Upper lobe of right lung (tissue), 1 donor: ENCODE data around the gene NBPF1. TPM values are rescaled to one million over a fixed set of nuclear protein-coding genes. Genes with fewer than 3 reads are reported as not detected.

ENCODE experiments used
- ATAC-seq: fragments of 200-7000 bp; cut with Tn5 transposase; one replicate; pipeline ENCODE4 v1.9.1; 2020; ENCODE audit warnings: mild to moderate bottlenecking, moderate library complexity
- DNase-seq: peaks from one replicate; pipeline ENCODE4 v3.0.0-alpha.2; 2020
- H3K27ac ChIP-seq: fragments of 200-600 bp; one replicate; pipeline ENCODE4 v1.8.0; 2022
- H3K27me3 ChIP-seq: fragments of 200-600 bp; one replicate; pipeline ENCODE4 v1.8.0; 2022; ENCODE audit warnings: mild to moderate bottlenecking
- H3K36me3 ChIP-seq: fragments of 200-600 bp; one replicate; pipeline ENCODE4 v1.8.0; 2022
- H3K4me1 ChIP-seq: fragments of 200-600 bp; one replicate; pipeline ENCODE4 v1.8.0; 2022
- H3K4me3 ChIP-seq: fragments of 200-600 bp; one replicate; pipeline ENCODE4 v1.8.0; 2022; ENCODE audit warnings: mild to moderate bottlenecking
- H3K9me3 ChIP-seq: fragments of 200-600 bp; one replicate; pipeline ENCODE4 v1.8.0; 2022
- intact Hi-C: fragments of 100-400 bp; cut with DNase I; formaldehyde crosslinking; loops from one replicate; pipeline ENCODE4 v1.11.0; 2022
- total RNA-seq: library from RNA; stranded (reverse); fragmentation: NEBNext Ultra II Directional; extraction: Animal tissue kit (Norgen Biotek cat#: 25700); gene quantifications from one replicate; pipeline ENCODE4 v1.2.1, GENCODE V29; 2021
- TF ChIP-seq, protein P1 (sequence below): fragments of 200-600 bp; IDR thresholded peaks from one replicate; pipeline ENCODE4 v1.8.0; 2022; ENCODE audit warnings: antibody characterized with exemption
- donor health status: DM: no; HTN: yes; CAD: no; lungs with severe emphysema.

NBPF1 gene
- total RNA-seq, 1 donor from 2014 or later: 31.2 TPM

DNA sequence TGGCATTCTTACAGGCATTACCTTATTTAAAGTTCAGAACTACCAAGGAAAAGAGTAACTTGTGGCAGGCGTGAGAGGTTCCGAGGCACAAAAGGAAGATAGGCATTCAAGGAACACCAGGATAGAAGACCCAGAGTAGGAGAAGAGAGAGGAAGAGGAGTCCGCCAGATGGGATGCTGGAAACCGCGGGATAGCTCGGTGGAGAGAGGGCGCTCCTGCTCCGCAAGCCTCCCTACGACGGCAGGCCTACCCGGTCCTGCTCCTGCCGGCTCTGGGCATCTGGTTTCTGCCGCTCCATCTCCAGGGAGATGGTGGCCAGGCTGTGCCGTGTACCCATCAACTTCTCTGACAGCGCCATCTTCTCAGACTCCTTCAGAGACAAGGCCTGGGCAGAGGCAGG lies 5.4 kb upstream of the NBPF1 start:
- H3K4me1 ChIP-seq: peaks cover 3% of the 10 kb centered on the region
- no peak overlapping the region for H3K4me3 ChIP-seq
- no peaks in the 10 kb centered on the region for H3K9me3 ChIP-seq
- H3K27me3 ChIP-seq: no peaks in the 10 kb centered on the region
- no peak overlapping the region for H3K27ac ChIP-seq
- TF ChIP-seq, protein P1, sequence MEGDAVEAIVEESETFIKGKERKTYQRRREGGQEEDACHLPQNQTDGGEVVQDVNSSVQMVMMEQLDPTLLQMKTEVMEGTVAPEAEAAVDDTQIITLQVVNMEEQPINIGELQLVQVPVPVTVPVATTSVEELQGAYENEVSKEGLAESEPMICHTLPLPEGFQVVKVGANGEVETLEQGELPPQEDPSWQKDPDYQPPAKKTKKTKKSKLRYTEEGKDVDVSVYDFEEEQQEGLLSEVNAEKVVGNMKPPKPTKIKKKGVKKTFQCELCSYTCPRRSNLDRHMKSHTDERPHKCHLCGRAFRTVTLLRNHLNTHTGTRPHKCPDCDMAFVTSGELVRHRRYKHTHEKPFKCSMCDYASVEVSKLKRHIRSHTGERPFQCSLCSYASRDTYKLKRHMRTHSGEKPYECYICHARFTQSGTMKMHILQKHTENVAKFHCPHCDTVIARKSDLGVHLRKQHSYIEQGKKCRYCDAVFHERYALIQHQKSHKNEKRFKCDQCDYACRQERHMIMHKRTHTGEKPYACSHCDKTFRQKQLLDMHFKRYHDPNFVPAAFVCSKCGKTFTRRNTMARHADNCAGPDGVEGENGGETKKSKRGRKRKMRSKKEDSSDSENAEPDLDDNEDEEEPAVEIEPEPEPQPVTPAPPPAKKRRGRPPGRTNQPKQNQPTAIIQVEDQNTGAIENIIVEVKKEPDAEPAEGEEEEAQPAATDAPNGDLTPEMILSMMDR: no peak
- intact Hi-C loops: no loop called here
- ATAC-seq (no peak), DNase-seq (peak; percentile 71)
- H3K36me3 ChIP-seq: peaks cover 42% of the 10 kb centered on the region

DNA sequence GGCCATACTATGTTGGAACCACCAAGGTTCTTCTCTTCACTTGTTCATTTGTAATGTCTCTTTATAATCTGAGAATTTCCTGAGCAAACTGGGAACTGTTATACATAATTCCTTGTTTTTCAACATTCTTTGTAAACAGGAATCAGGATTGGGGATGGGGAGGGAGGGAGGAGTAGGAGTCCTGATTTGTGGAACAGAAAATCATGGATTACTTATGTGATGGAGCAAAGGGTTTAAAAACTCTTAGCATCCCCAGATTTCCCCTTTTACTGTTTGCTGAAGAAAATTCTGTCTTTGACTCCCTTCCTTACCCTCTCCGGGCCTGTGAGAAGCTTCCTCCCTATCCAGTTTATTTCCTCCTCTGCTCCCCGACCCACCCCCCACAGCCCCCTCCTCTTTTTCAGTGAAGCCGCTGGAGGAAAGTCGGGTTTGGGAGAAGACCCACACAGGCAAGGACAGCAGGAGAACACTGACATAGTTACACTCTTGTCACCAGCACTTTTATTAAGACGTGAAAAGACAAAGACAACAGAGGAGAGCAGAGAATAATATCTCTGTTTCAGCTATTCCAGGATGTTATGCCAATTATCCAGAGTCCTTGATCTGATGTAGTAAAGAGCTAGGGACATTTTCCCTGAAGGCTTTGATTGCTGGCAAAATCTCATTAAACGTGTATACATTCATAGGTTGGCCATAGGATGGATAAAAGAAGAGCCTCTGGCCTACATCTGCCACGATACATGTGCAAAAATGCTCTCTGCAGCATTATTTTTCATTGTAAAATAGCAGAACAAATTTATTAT lies 4.6 kb upstream of the NBPF1 start:
- Histone ChIP-seq H3K27ac (no peak overlapping the region), H3K4me1 (peaks cover 4% of the 10 kb centered on the region), H3K36me3 (peaks cover 35% of the 10 kb centered on the region), H3K4me3 (no peak overlapping the region), H3K27me3 (no peaks in the 10 kb centered on the region), H3K9me3 (no peaks in the 10 kb centered on the region)
- intact Hi-C loops: no loop called here
- DNase-seq (no peak), ATAC-seq (no peak)
- TF ChIP-seq, protein P1: no peak

DNA sequence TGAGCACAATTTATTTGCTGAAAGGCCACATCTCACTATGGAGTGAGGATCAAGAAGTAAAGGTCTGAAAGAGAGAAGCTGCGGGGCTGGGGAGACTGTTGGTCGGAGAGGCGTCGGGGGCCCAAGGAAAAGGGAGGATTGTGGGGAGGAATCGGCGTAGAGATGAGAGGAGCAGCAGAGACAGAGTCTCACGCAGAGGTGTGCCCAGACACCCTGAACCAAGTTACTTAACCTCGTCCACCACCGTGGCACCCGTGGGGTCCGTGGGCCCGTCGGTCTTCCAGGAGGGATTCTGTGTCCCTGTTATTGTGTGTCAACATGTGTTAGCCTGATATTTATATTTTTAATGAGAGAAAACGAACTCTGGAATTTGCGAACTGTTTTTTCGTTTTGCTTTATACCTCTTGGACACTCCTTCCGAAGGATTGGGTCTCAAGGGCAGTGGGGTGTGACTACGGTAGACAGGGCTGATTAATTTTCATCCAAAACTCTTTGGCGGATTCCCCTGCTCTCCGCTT lies 3.8 kb upstream of the NBPF1 start:
- Histone ChIP-seq H3K27ac (no peak overlapping the region), H3K4me3 (no peak overlapping the region), H3K9me3 (no peaks in the 10 kb centered on the region), H3K36me3 (peaks cover 27% of the 10 kb centered on the region), H3K4me1 (peaks cover 11% of the 10 kb centered on the region), H3K27me3 (no peaks in the 10 kb centered on the region)
- peak; percentile 69 for DNase-seq
- ATAC-seq: no peak
- intact Hi-C loops: no loop called here
- TF ChIP-seq, protein P1: no peak

DNA sequence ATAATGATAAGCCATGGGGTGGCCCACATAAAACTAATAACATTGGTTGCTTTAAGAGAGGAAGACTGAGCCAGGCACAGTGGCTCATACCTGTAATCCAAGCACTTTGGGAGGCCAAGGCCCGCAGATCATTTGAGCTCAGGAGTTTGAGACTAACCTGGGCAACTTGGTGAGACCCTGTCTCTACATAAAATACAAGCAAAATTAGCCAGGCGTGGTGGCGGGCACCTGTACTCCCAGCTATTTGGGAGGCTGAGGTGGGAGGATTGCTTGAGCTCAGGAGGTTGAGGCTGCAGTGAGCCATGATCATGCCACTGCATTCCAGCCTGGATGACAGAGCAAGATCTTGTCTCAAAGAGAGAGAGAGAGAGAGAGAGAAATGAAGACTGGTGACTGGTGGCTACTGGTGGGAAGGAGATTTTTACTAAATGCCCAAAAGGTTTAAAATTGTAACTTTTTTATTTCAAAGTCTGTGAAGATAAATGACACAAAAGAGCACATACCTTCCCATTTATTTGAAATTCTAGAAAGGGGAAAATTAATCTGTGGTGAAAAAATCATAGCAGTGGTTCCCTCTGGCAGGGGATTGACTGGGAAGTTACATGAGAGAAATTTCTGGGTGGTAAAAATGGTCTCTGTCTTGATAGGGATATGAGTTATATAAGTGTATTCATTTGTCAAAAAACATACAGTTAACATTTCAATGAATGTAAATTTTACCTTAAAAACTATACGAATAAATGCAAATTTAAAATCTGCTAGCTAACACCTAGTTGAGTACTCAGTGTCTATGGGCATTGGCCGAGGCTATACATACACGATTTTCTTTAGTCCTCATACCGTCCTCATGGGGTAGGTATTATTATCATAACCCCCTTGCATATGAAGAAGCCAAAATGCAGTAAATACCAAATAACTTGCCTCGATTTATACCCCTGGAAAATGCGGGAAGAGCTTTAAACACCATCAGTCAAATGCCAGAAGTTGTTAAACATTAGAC lies 2.2 kb upstream of the NBPF1 start:
- TF ChIP-seq, protein P1: no peak
- H3K36me3 ChIP-seq: peaks cover 19% of the 10 kb centered on the region
- intact Hi-C loops: no loop called here

DNA sequence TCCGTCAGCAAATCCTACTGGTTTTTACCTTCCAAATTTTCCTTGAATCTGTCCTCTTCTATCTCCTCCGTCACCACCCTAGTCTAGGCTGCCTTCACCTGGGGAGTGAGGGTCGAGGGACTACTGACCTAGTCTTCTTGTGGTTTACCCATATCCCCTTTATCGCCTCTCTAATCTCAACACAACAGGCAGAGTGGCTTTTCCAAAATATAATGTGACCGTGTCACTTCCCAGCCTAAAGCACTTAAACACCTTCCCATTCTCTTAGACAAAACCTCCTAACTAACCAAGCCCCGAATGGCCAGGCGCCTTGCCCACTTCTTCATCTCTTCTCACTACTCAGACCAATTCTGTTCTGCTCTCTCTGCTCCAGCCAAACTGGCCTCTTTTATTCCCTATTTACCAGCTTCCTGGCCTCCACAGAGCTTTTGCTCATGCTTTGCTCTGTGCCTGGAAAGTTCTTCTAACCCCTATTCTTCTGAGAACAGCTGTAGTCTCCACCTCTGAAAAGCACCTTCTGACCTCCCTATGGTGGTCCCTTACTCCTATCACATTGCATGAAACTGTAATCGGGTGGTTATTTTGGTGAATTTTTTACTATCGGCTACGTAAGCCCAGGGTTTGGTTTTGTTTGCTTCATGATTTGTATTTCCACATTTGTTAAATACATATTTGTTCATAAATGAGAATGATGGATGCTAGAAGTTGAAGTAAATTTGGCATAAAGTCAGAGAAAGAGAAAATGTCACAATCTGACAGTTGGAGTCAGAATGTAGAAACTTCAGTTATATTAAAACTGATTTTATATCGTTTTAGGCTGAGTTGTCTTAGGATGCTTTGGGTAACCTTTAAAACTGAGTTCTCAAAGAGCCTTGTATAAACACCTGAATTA lies 1.2 kb upstream of the NBPF1 start:
- Histone ChIP-seq H3K27ac (no peak overlapping the region), H3K36me3 (peaks cover 19% of the 10 kb centered on the region), H3K9me3 (no peaks in the 10 kb centered on the region), H3K4me1 (peaks cover 16% of the 10 kb centered on the region), H3K4me3 (no peak overlapping the region), H3K27me3 (no peaks in the 10 kb centered on the region)
- intact Hi-C loops: no loop called here
- ATAC-seq: no peak
- TF ChIP-seq, protein P1: no peak
- DNase-seq: peak; percentile 61

More for the DNA sequence above, 2.2 kb upstream of the NBPF1 start:
- no peak overlapping the region for H3K4me3 ChIP-seq
- DNase-seq (peak; percentile 60), ATAC-seq (no peak)
- H3K27ac ChIP-seq: no peak overlapping the region
- H3K9me3 ChIP-seq: no peaks in the 10 kb centered on the region
- no peaks in the 10 kb centered on the region for H3K27me3 ChIP-seq
- peaks cover 16% of the 10 kb centered on the region for H3K4me1 ChIP-seq
